KMS-11 (cell line): Measurements from ENCODE around the gene BICRA.

Experiments used
- H2AFZ ChIP-seq: fragments of 200-600 bp; sonication (generic); 2 replicates; pipeline ENCODE4 v1.6.1; 2016; ENCODE audit warnings: antibody characterized with exemption, mixed run types, low read depth
- H3K27ac ChIP-seq: fragments of 200-600 bp; sonication (generic); 2 replicates; pipeline ENCODE4 v1.6.1; 2016; ENCODE audit warnings: mild to moderate bottlenecking, mixed run types
- H3K27me3 ChIP-seq: fragments of 200-600 bp; sonication (generic); 2 replicates; pipeline ENCODE4 v1.6.1; 2017; ENCODE audit warnings: mild to moderate bottlenecking, low read depth, mixed run types, moderate library complexity; ENCODE audit not compliant: insufficient read depth
- H3K36me3 ChIP-seq: fragments of 200-600 bp; sonication (generic); 2 replicates; pipeline ENCODE4 v1.6.1; 2017; ENCODE audit warnings: mild to moderate bottlenecking, mixed run types; ENCODE audit not compliant: insufficient read depth
- H3K4me1 ChIP-seq: fragments of 200-600 bp; sonication (generic); 2 replicates; pipeline ENCODE4 v1.6.1; 2016; ENCODE audit warnings: mild to moderate bottlenecking, low read depth, mixed run types; ENCODE audit not compliant: poor library complexity, severe bottlenecking
- H3K4me2 ChIP-seq: fragments of 200-600 bp; sonication (generic); 2 replicates; pipeline ENCODE4 v1.7.0; 2016; ENCODE audit warnings: mild to moderate bottlenecking, mixed run types
- H3K4me3 ChIP-seq: fragments of 200-600 bp; sonication (generic); IDR thresholded peaks from 2 replicates; pipeline ENCODE4 v1.6.1; 2017; ENCODE audit warnings: low read depth, low read length, mixed read lengths; ENCODE audit not compliant: insufficient read depth
- H3K79me2 ChIP-seq: fragments of 200-600 bp; sonication (generic); 2 replicates; pipeline ENCODE4 v1.6.1; 2016; ENCODE audit warnings: low read depth, mixed run types; ENCODE audit not compliant: insufficient read depth
- H3K9ac ChIP-seq: fragments of 200-600 bp; sonication (generic); 2 replicates; pipeline ENCODE4 v1.6.1; 2016; ENCODE audit warnings: mild to moderate bottlenecking, mixed run types
- H4K20me1 ChIP-seq: fragments of 200-600 bp; sonication (generic); 2 replicates; pipeline ENCODE4 v1.6.1; 2016; ENCODE audit warnings: mild to moderate bottlenecking, mixed run types; ENCODE audit not compliant: insufficient read depth
- CTCF ChIP-seq: fragments of 200-600 bp; sonication (generic); conservative IDR thresholded peaks from 2 replicates; pipeline ENCODE4 v1.6.1; 2017; ENCODE audit warnings: low read depth, mild to moderate bottlenecking, antibody characterized with exemption, low read length, moderate library complexity, mixed read lengths

Gene BICRA

GRCh38 chr19:47644743-47645482, 36.0 kb downstream of the BICRA start:
- Histone ChIP-seq H3K79me2 (no peaks in the 10 kb centered on the region; the same call in 1 of the 2 replicates), H3K27ac (no peak overlapping the region), H3K36me3 (no peaks in the 10 kb centered on the region), H3K27me3 (no peaks in the 10 kb centered on the region), H2AFZ (no peak overlapping the region), H3K4me1 (no peaks in the 10 kb centered on the region), H4K20me1 (0 out of 2 replicates have a peak, but pooled peaks cover 2% of the 10 kb centered on the region), H3K9ac (no peak overlapping the region), H3K4me2 (no peak overlapping the region), H3K4me3 (no peak overlapping the region)
- TF ChIP-seq CTCF = no peak

- no peak for TF ChIP-seq CTCF
- H3K4me2 ChIP-seq = no peak overlapping the region
- no peaks in the 10 kb centered on the region for H3K27me3 ChIP-seq
- no peaks in the 10 kb centered on the region for H4K20me1 ChIP-seq
- no peak overlapping the region for H3K27ac ChIP-seq
- H2AFZ ChIP-seq = no peak overlapping the region
- H3K79me2 ChIP-seq = no peaks in the 10 kb centered on the region; the same call in 1 of the 2 replicates
- no peak overlapping the region for H3K4me3 ChIP-seq
- H3K4me1 ChIP-seq = no peaks in the 10 kb centered on the region
- H3K36me3 ChIP-seq = no peaks in the 10 kb centered on the region
- H3K9ac ChIP-seq = no peak overlapping the region
Measured at GRCh38 chr19:47646924-47647323, 38.0 kb downstream of the BICRA start.

GRCh38 chr19:47649588-47649987, 40.7 kb downstream of the BICRA start:
- no peaks in the 10 kb centered on the region for H3K36me3 ChIP-seq
- H4K20me1 ChIP-seq = no peaks in the 10 kb centered on the region
- no peak overlapping the region for H2AFZ ChIP-seq
- no peaks in the 10 kb centered on the region for H3K4me1 ChIP-seq
- H3K27me3 ChIP-seq = no peaks in the 10 kb centered on the region
- H3K9ac ChIP-seq = no peak overlapping the region
- no peak overlapping the region for H3K4me2 ChIP-seq
- no peak for TF ChIP-seq CTCF
- H3K27ac ChIP-seq = no peak overlapping the region
- H3K79me2 ChIP-seq = peaks cover 4% of the 10 kb centered on the region; the same call in 1 of the 2 replicates
- H3K4me3 ChIP-seq = no peak overlapping the region

GRCh38 chr19:47650700-47651099, 41.8 kb downstream of the BICRA start:
- H3K4me2 ChIP-seq = no peak overlapping the region
- no peak overlapping the region for H2AFZ ChIP-seq
- H3K27ac ChIP-seq = no peak overlapping the region
- no peaks in the 10 kb centered on the region for H4K20me1 ChIP-seq
- no peak overlapping the region for H3K9ac ChIP-seq
- no peak for TF ChIP-seq CTCF
- no peaks in the 10 kb centered on the region for H3K4me1 ChIP-seq
- H3K4me3 ChIP-seq = no peak overlapping the region
- no peaks in the 10 kb centered on the region for H3K36me3 ChIP-seq
- H3K27me3 ChIP-seq = no peaks in the 10 kb centered on the region
- peaks cover 4% of the 10 kb centered on the region; the same call in 1 of the 2 replicates for H3K79me2 ChIP-seq
